T-helper 17 cell (primary cell): ENCODE data around the gene INTS6. TPM values are rescaled to one million over a fixed set of nuclear protein-coding genes. Genes with fewer than 3 reads are reported as not detected.

Source experiments
- ATAC-seq: fragments of 150-1000 bp; cut with Tn5 transposase; 2 replicates; pipeline ENCODE4 v1.10.0; 2021; ENCODE audit warnings: mild to moderate bottlenecking, moderate library complexity
- DNase-seq, 3 donors: peaks; one replicate each; pipeline versions ENCODE4 v3.0.0 to v3.0.0-alpha.2; 2020 to 2021
- H3K9me3 ChIP-seq: one replicate; pipeline ENCODE4 v1.7.0; 2013; ENCODE audit warnings: low read length, mild to moderate bottlenecking; ENCODE audit not compliant: control insufficient read depth, poor library complexity, severe bottlenecking
- H3K27ac Mint-ChIP-seq: one replicate; pipeline ENCODE4 v1.8.0; 2022; ENCODE audit warnings: mild to moderate bottlenecking, moderate library complexity, mixed read lengths
- H3K27me3 Mint-ChIP-seq: one replicate; pipeline ENCODE4 v1.8.0; 2022; ENCODE audit warnings: mixed read lengths
- H3K36me3 Mint-ChIP-seq: one replicate; pipeline ENCODE4 v1.8.0; 2022; ENCODE audit warnings: low read depth, mixed read lengths
- H3K4me1 Mint-ChIP-seq: one replicate; pipeline ENCODE4 v1.8.0; 2022; ENCODE audit warnings: mild to moderate bottlenecking, mixed read lengths
- H3K4me3 Mint-ChIP-seq: one replicate; pipeline ENCODE4 v1.8.0; 2022; ENCODE audit warnings: mild to moderate bottlenecking, moderate library complexity, mixed read lengths
- total RNA-seq, 4 donors: library from RNA in 2 of 4; stranded (reverse) in 2 of 4; gene quantifications; one replicate each; pipeline ENCODE4 v1.2.3 and lab custom pipeline; 2022 to 2026

INTS6 gene
- total RNA-seq, 2 donors from 2014 or later = 92.5 to 100 TPM

DNA sequence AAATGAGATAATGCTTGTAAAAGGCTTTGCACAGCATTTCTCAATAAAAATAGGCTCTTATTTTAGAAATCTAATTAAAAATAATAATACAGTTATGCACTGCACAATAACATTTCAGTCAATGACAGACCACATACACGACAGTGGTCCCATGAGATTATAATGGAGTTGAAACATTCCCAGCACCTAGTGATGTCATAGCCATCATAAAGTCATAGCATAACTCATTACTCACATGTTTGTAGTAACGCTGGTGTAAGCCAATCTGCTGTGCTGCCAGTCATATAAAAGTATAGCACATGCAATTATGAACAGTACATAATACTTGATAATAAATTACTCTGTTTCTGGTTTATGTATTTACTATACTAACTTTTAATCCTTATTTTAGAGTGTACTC is 126.1 kb downstream of the INTS6 start:
- DNase-seq (no peak), ATAC-seq (no peak)
- H3K4me1 Mint-ChIP-seq = peaks cover 8% of the 10 kb centered on the region
- H3K27ac Mint-ChIP-seq = no peak overlapping the region
- H3K27me3 Mint-ChIP-seq = no peaks in the 10 kb centered on the region
- peaks cover 2% of the 10 kb centered on the region for H3K36me3 Mint-ChIP-seq
- no peak overlapping the region for H3K4me3 Mint-ChIP-seq
- no peaks in the 10 kb centered on the region for H3K9me3 ChIP-seq

DNA sequence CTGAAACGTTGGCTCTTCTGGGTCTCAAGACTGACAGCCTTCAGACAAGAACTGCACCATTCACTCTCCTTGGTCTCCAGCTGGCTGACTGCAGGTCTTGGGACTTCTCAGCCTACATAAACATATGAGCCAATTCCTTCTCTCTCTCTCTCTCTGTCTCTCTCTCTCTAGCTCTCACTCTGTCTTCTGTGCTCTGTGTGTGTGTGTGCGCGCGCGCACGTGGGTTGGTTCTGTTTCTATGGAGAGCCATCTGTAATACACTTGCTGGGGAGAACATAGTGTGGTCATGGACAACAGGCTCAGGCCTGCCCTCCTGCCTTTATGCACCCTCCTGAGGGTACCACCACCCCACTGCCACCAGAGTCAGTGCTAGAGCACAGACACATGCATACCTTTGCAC is 127.0 kb downstream of the INTS6 start:
- peaks cover under 1% of the 10 kb centered on the region for H3K36me3 Mint-ChIP-seq
- no peaks in the 10 kb centered on the region for H3K9me3 ChIP-seq
- H3K4me1 Mint-ChIP-seq = peaks cover 2% of the 10 kb centered on the region
- DNase-seq (no peak), ATAC-seq (no peak)
- H3K27me3 Mint-ChIP-seq = no peaks in the 10 kb centered on the region
- no peak overlapping the region for H3K4me3 Mint-ChIP-seq
- H3K27ac Mint-ChIP-seq = no peak overlapping the region

DNA sequence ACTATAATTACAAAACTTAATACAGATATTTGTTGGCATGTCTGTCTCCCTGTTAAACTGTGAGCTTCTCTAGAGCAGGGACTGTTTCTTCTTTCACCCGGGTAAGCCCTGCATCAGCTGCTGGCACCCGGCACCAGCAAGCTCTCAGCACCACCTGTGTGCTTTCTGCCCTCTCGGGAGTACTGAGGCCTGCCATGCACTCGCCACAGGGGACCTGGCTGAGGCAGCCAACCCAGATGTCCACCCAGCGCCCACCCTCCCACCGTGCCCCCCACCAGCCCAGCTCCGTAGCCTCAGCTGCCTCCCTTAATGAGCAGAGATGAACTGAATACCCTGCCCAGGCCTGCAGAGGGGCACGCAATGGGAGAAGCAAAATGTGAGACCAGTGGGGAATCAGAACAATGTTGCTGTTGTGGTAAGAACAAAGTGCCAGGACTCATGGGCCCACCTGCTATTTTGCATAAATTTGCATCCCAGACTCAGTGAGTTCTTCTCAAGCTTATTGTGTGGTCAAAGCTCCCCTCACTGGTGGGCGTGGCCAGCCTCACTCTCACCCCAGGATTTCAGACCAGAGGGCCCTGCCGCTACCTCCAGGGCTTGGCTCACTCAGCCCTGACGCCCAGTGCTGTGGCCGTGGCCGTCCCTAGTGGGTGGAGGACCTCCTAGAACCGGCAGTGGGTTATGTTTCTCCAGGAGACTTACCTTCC is 128.0 kb downstream of the INTS6 start:
- H3K36me3 Mint-ChIP-seq = no peaks in the 10 kb centered on the region
- H3K4me1 Mint-ChIP-seq = no peaks in the 10 kb centered on the region
- ATAC-seq (no peak), DNase-seq (no peak)
- H3K27me3 Mint-ChIP-seq = no peaks in the 10 kb centered on the region
- H3K9me3 ChIP-seq = no peaks in the 10 kb centered on the region
- H3K27ac Mint-ChIP-seq = no peak overlapping the region
- H3K4me3 Mint-ChIP-seq = no peak overlapping the region

DNA sequence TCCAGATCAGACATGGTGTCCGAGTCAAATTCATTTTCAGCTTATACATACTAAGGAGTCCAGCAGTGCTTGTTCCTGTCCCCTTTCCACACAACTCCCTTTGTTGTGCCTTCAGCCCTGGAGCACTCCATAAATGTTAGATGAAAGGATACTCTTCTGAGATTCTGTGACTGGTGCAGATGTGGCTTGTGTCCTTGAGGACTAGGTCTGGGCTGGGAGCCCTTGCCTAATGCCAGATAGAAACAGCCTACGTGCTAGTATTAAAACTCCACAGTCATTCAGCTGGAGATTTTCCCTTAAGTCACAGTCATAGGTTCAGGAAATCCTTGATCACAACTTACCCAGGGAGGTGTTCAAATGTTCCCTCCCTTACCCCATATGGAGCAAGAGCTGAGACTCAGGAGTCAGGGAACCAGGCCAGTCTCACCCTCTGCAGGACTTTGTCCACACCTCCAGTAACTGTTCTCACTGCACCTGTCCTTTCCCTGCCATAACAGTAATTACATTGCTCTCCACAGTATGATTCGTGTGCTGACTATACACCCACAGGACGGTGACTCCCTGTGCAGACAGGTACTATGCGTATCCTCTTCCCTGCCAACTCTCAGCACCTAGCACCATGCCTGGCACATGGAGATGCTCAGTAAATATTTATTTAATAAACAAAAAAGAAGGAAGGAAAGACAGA is 128.9 kb downstream of the INTS6 start:
- Mint-ChIP-seq H3K27me3 (no peaks in the 10 kb centered on the region), H3K4me1 (no peaks in the 10 kb centered on the region), H3K27ac (no peak overlapping the region), H3K4me3 (no peak overlapping the region), H3K36me3 (no peaks in the 10 kb centered on the region)
- no peak for ATAC-seq
- no peak for DNase-seq
- no peaks in the 10 kb centered on the region for H3K9me3 ChIP-seq

DNA sequence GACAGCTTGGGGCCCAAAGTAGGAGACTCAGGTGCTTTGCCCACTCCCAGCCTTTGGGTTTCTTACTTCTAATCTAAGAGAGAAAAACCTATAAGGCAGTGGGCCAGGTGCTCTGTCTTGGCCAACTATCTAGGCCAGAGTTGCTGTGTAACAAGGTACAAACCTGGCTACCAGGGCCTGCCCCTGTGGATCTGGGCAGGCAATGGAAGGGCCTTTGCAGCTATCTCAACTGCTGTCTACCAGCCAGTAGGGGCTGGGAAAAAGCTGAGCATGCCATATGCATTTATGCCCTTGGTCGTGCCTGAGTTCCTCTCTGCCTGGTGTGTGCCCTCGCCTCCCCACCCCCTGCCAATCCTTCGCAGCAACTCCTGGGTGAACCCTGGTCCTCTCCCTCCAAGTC is 130.0 kb downstream of the INTS6 start:
- H3K9me3 ChIP-seq = no peaks in the 10 kb centered on the region
- H3K4me1 Mint-ChIP-seq = no peaks in the 10 kb centered on the region
- no peak for ATAC-seq
- no peak for DNase-seq
- no peaks in the 10 kb centered on the region for H3K27me3 Mint-ChIP-seq
- H3K36me3 Mint-ChIP-seq = no peaks in the 10 kb centered on the region
- no peak overlapping the region for H3K4me3 Mint-ChIP-seq
- H3K27ac Mint-ChIP-seq = no peak overlapping the region

DNA sequence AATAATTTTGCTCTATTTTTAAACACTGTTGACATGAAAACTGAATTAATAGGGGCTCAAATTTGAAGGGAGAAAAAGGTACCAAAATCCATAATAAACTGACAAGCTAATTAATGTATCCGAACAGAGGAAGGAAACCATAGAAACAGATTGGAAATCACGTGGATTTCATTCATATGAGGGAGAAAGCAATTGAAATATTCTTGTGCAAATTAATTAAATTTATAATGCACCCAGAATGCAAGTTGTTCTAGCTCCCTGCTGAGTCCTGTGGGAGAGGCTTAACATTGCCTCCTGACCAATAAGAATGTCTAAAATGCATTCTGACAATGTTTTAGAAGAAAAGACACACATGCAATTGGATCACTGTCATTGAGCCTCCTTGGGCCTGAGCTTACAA is 131.0 kb downstream of the INTS6 start:
- no peaks in the 10 kb centered on the region for H3K9me3 ChIP-seq
- Mint-ChIP-seq H3K27ac (no peak overlapping the region), H3K4me3 (no peak overlapping the region), H3K36me3 (no peaks in the 10 kb centered on the region), H3K27me3 (no peaks in the 10 kb centered on the region), H3K4me1 (no peaks in the 10 kb centered on the region)
- no peak for DNase-seq
- ATAC-seq = no peak

DNA sequence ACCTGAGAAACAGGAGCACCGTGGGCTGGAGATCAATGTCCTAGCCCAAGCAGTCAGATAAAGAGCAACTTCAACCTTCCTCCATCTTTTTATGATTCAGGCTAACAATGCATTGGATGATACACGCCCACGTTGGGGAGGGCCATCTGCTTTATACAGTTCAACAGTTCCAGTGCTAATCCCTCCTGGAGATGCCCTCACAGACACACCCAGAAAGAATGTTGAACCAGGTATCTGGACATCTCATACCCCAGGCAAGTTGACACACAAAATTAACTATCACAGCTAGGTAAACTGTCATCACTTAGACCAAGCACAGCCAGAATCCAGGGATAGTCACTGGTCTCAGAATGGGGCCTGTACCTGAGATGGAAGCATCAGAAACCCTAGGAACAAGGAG is 134.0 kb downstream of the INTS6 start:
- no peaks in the 10 kb centered on the region for H3K9me3 ChIP-seq
- H3K4me1 Mint-ChIP-seq = no peaks in the 10 kb centered on the region
- H3K27me3 Mint-ChIP-seq = peaks cover 10% of the 10 kb centered on the region
- no peak overlapping the region for H3K27ac Mint-ChIP-seq
- no peak overlapping the region for H3K4me3 Mint-ChIP-seq
- DNase-seq (no peak), ATAC-seq (no peak)
- no peaks in the 10 kb centered on the region for H3K36me3 Mint-ChIP-seq

DNA sequence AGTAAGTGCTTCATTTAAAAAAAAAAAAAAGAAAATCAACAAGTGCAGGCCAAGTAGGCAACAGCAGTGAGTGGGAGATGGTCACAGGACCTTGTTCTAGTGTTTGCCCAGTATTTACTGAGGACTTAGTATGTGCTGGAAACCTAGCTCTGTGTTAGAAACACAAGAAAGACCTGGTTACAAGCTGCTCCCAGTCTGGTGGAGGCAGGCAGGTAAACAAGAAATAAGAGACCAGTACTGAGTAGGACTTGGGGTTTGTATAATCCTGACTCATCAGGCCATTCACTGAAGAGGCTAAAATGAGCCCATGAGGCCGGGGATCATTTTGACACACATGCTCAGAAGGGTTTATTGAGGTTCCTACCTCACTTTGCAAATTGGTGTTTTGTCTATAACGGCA is 134.8 kb downstream of the INTS6 start:
- Mint-ChIP-seq H3K4me3 (no peak overlapping the region), H3K4me1 (no peaks in the 10 kb centered on the region), H3K36me3 (no peaks in the 10 kb centered on the region), H3K27ac (no peak overlapping the region), H3K27me3 (peaks cover 10% of the 10 kb centered on the region)
- no peaks in the 10 kb centered on the region for H3K9me3 ChIP-seq
- DNase-seq = no peak
- no peak for ATAC-seq

DNA sequence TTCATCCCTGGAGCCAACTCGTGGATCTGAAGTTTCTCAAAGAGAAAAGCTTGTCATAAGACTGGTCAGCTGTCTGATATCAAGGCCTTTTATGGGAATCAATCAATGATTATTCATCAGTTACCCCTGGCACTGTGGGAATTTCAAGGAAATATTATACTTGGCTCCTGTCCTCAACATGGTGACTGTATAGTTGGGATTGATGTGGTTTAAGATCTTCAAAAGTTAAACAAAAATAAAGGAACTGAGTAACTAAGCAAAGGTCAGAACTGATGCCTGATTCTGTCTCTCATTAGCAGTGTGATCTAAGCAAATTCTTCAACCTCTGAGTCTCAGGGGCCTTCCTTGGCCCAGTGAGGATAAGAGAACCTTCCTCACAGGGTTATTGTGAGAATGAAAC is 135.6 kb downstream of the INTS6 start:
- Mint-ChIP-seq H3K27ac (no peak overlapping the region), H3K27me3 (peaks cover 14% of the 10 kb centered on the region), H3K4me1 (no peaks in the 10 kb centered on the region), H3K36me3 (no peaks in the 10 kb centered on the region), H3K4me3 (no peak overlapping the region)
- ATAC-seq (no peak), DNase-seq (no peak)
- H3K9me3 ChIP-seq = no peaks in the 10 kb centered on the region

DNA sequence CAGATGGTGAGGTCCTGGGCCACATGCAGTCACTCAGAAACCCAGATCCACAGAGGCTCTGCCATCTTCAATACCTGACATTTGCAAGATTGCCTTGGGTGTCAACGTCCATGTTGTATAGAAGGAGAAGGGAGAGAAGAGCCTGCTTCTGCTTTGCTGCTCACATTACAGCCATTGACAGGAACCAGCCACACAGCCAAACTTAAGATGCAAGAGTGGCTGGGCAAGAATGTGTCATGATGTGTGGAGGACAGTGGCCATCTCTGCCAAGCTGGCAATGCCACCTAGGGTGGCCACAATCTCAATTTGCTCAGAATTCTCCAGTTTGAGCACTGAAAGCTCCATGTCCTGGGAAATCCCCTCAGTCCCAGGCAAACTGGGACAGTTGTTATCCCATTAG is 139.2 kb downstream of the INTS6 start:
- Mint-ChIP-seq H3K27ac (no peak overlapping the region), H3K36me3 (no peaks in the 10 kb centered on the region), H3K4me1 (peaks cover 1% of the 10 kb centered on the region), H3K4me3 (no peak overlapping the region), H3K27me3 (peaks cover 25% of the 10 kb centered on the region)
- DNase-seq = no peak
- no peak for ATAC-seq
- H3K9me3 ChIP-seq = no peaks in the 10 kb centered on the region

DNA sequence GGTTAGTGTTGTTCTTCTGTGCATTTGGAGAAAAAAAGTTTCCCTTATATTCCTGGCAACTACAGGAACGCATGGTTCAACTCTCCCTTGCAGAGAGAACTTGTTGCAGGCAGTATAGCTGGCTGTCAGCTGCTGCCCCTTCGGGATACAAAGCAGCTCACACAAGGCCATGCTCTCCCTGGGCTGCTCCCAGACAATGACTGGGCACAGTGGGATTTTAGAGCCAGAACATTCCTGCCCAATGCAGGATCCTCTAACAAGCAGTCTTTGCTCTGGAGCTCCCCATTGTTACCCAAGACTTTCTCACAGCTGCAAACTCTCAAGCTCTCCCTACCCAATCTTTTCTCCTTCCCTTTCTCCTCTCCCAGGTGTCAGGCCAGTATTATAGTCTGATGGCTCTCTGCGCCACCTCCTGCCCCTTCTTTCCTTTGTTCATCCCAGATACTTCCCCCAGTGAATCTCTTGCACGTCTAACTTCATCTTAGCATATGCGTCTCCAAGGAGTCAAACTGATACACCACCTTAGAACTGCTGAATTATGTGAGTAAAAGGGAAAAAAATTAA is 140.8 kb downstream of the INTS6 start:
- no peaks in the 10 kb centered on the region for H3K9me3 ChIP-seq
- Mint-ChIP-seq H3K36me3 (no peaks in the 10 kb centered on the region), H3K4me1 (peaks cover 3% of the 10 kb centered on the region), H3K4me3 (no peak overlapping the region), H3K27me3 (peaks cover 34% of the 10 kb centered on the region), H3K27ac (no peak overlapping the region)
- DNase-seq = no peak
- no peak for ATAC-seq
